ENCODE measurements around the gene CCDC88C.

The CCDC88C gene

GRCh38 chr14:91363776-91364523, 53.7 kb downstream of the CCDC88C start:
- FAIRE-seq = no peak

- FAIRE-seq = no peak
Measured at GRCh38 chr14:91361233-91361811, 56.3 kb downstream of the CCDC88C start.

- FAIRE-seq = no peak
Measured at GRCh38 chr14:91360490-91361232, 57.0 kb downstream of the CCDC88C start.

- no peak for FAIRE-seq
Measured at GRCh38 chr14:91358654-91359220, 58.9 kb downstream of the CCDC88C start.

- FAIRE-seq = no peak
Measured at GRCh38 chr14:91358025-91358319, 59.6 kb downstream of the CCDC88C start.

- FAIRE-seq = no peak
Measured at GRCh38 chr14:91357272-91358024, 60.2 kb downstream of the CCDC88C start.

- no peak for FAIRE-seq
Measured at GRCh38 chr14:91356181-91356763, 61.3 kb downstream of the CCDC88C start.

- FAIRE-seq = no peak
Measured at GRCh38 chr14:91354979-91355685, 62.5 kb downstream of the CCDC88C start.

GRCh38 chr14:91354221-91354916, 63.3 kb downstream of the CCDC88C start:
- FAIRE-seq = no peak

- no peak for FAIRE-seq
Measured at GRCh38 chr14:91352728-91353692, 64.6 kb downstream of the CCDC88C start.

- FAIRE-seq = no peak
Measured at GRCh38 chr14:91352053-91352452, 65.6 kb downstream of the CCDC88C start.

GRCh38 chr14:91351512-91351862, 66.1 kb downstream of the CCDC88C start:
- FAIRE-seq = no peak

GRCh38 chr14:91350813-91351511, 66.7 kb downstream of the CCDC88C start:
- FAIRE-seq = no peak

- no peak for FAIRE-seq
Measured at GRCh38 chr14:91350483-91350812, 67.2 kb downstream of the CCDC88C start.

- FAIRE-seq = no peak
Measured at GRCh38 chr14:91349481-91350074, 68.0 kb downstream of the CCDC88C start.

- FAIRE-seq = no peak
Measured at GRCh38 chr14:91348845-91349465, 68.7 kb downstream of the CCDC88C start.

- no peak for FAIRE-seq
Measured at GRCh38 chr14:91346838-91347173, 70.8 kb downstream of the CCDC88C start.

- no peak for FAIRE-seq
Measured at GRCh38 chr14:91344096-91344495, 73.5 kb downstream of the CCDC88C start.

- FAIRE-seq = no peak
Measured at GRCh38 chr14:91343051-91343450, 74.6 kb downstream of the CCDC88C start.
